Activated CD8-positive, alpha-beta memory T cell treated with anti-CD3 and anti-CD28 coated beads, Interleukin-2, amount 50 U/mL, for 1 hour (primary cell): ENCODE data around the gene ABLIM3.
"Not testable (repeated sequence)": the region's sequence is repeated elsewhere in the genome, so short reads cannot be mapped to it uniquely, and the experiment has no call there.

Experiments used
- DNase-seq: peaks from one replicate; pipeline ENCODE4 v3.0.0-alpha.2; 2020; ENCODE audit errors: extremely low read depth

Gene ABLIM3

GRCh38 chr5:149257889-149258705 is 116.8 kb downstream of the ABLIM3 start:
- no peak for DNase-seq

- DNase-seq, result no peak
Observed at GRCh38 chr5:149260761-149261160, 119.5 kb downstream of the ABLIM3 start.

- no peak for DNase-seq
Observed at GRCh38 chr5:149261246-149261645, 120.0 kb downstream of the ABLIM3 start.

GRCh38 chr5:149262315-149262714 is 121.0 kb downstream of the ABLIM3 start:
- DNase-seq, result no peak

GRCh38 chr5:149264439-149265067 is 123.3 kb downstream of the ABLIM3 start:
- DNase-seq, result peak; percentile 26

- DNase-seq, result no peak
Observed at GRCh38 chr5:149265068-149265465, 123.8 kb downstream of the ABLIM3 start.

- no peak for DNase-seq
Observed at GRCh38 chr5:149265597-149265996, 124.3 kb downstream of the ABLIM3 start.

- DNase-seq, result no peak
Observed at GRCh38 chr5:149267241-149267973, 126.1 kb downstream of the ABLIM3 start.

- no peak for DNase-seq
Observed at GRCh38 chr5:149268928-149269557, 127.8 kb downstream of the ABLIM3 start.

GRCh38 chr5:149271195-149271715 is 130.0 kb downstream of the ABLIM3 start:
- no peak for DNase-seq

- no peak for DNase-seq
Observed at GRCh38 chr5:149271716-149272563, 130.6 kb downstream of the ABLIM3 start, which contains the start of gene AFAP1L1. Gene AFAP1L1, plus strand, starts transcription at chr5:149271859. Its CDS starts 110 bp downstream, at chr5:149271969.

- DNase-seq, result not testable (repeated sequence)
Observed at GRCh38 chr5:149272781-149273180, 131.5 kb downstream of the ABLIM3 start.

- no peak for DNase-seq
Observed at GRCh38 chr5:149273237-149273636, 131.9 kb downstream of the ABLIM3 start.

GRCh38 chr5:149273950-149274349 is 132.7 kb downstream of the ABLIM3 start:
- DNase-seq, result no peak

GRCh38 chr5:149274939-149275338 is 133.6 kb downstream of the ABLIM3 start:
- DNase-seq, result no peak

- DNase-seq, result no peak
Observed at GRCh38 chr5:149277801-149278200, 136.5 kb downstream of the ABLIM3 start.

- DNase-seq, result no peak
Observed at GRCh38 chr5:149278451-149279210, 137.3 kb downstream of the ABLIM3 start.

GRCh38 chr5:149279661-149280060 is 138.4 kb downstream of the ABLIM3 start:
- no peak for DNase-seq

GRCh38 chr5:149280124-149280523 is 138.8 kb downstream of the ABLIM3 start:
- DNase-seq, result no peak

- DNase-seq, result no peak
Observed at GRCh38 chr5:149280802-149281201, 139.5 kb downstream of the ABLIM3 start.
